NCI-H1436 treated with DMSO at 0.1 percent for 48 hours (cell line): Measurements from ENCODE around the gene CRB1.

Source experiments
- DNase-seq: peaks from one replicate; lab custom pipeline; 2025; lab: John Stamatoyannopoulos, UW

The CRB1 gene

DNA sequence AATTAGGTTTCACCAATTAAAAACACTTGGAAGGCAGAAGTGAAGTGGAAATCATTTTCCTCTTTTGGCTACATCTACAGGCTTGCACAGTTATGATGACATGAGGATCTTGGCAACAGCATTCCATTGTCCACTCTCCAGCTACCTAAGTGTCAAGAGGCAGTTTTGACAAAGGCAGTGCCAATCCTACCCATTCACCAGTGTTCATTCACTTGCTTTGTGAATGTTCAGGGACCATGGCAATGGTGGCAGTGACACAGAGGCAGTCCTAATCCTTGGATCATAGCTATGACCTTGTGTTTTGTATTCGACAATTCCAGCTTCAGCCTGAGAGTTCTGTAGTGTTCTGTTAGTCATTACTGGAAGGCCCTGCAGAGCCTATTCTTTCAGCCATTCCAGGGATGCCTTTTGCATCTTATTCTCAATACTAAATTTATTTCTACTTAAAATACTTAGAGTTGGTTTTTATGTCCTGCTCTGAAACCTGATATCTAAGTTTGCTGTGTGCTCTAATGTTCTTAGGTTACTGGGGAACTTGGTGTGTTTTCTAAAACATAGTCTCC lies 36.7 kb downstream of the CRB1 start:
- DNase-seq, result no peak

- no peak for DNase-seq
Measured at GRCh38 chr1:197305925-197306324, 37.9 kb downstream of the CRB1 start.

DNA sequence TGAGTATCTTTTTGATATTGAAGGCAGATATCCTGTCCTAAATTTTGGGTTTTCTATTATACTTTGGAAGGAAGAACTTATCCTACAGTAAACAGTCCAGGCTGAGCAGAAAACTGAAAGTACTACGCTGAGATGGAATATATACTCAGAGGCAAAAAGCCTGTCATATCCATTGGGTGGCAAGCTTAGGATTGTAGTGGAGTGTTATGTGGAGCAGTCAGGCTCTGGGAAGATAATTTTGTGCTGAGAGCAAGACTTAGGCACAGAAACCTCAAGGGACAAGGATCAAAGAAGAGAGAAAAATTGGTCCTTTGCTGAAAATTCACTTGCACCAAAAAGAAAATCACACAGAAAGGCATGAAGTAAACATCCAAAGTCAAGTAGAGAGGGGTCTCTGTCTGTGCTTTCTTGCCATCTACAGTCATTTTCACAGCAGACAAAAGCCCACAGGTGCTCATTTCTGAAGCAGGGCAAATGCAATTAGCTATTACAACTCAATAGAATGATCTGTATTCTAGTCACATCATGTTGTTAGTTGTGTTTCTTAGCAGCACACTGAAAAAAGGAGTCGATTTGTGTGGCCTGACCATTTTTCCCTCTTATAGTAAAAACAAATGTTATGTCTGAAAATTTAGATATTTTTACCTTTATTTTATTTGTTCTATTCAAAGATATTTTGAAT lies 38.5 kb downstream of the CRB1 start:
- DNase-seq, result no peak

DNA sequence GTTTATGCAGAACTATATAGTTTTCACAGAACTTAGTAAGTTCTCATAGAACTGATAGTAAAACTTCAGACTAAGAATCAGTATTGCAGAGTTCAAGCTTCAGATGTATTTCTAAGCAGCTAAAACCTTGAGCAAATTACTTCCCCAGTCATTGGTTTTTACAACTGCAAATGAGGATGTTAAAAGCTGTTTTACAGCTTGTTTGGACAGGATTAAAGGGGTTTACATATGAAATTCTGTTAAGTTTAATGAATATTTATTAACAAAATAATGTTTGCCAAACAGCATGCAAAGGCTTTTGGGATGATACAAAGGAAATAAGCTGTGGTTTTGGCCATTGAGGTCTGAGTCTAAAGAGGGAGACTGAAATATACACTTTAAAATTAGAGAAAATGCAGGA lies 39.1 kb downstream of the CRB1 start:
- no peak for DNase-seq

DNA sequence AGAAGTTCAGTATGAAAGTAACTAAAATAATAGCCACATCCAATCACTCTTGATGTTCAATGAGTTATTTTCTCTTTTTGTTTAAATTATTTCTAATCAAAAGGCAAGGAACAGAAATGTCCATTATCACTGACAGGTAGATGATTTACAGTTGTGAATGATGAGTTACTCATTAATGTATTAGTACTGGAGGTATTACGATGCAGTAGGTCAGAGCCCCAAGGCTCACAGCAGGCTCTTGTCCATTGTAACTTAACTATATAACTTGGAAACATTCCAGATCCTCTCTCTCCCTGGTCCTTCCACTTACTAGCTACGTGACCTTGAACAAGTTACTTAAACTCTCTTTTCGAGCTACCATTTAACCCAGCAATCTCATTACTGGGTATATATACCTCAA lies 39.5 kb downstream of the CRB1 start:
- no peak for DNase-seq

DNA sequence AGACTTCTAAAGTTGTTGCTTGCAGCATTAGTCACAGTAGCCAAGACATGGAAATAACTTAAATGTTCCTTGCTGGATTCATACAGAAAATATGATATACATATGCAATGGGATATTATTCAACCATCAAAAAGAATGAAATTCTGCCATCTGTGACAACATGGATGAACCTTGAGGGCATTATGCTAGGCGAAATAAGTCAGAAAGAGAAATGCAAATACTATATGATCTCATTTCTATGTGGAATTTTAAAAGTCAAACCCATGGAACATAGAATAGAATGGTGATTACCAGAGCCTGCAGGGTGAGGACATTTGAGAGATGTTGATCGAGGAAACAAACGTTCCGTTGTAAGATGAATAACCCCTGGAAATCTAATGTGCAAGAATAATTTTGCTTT lies 43.0 kb downstream of the CRB1 start:
- no peak for DNase-seq

DNA sequence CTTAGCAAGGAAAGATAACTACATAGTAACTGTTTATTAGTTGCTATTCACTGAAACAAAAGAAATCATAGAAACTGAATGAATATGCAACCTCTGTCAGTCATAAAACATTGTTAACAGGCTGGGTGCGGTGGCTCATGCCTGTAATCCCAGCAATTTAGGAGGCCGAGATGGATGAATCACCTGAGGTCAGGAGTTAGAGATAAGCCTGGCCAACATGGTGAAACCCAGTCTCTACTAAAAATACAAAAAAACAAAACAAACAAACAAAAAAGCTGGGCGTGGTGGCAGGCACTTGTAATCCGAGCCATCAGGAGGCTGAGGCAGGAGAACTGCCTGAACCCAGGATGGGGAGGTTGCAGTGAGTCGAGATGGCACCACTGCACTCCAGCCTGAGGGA lies 44.1 kb downstream of the CRB1 start:
- no peak for DNase-seq

GRCh38 chr1:197313713-197314112 lies 45.7 kb downstream of the CRB1 start:
- DNase-seq, result no peak

DNA sequence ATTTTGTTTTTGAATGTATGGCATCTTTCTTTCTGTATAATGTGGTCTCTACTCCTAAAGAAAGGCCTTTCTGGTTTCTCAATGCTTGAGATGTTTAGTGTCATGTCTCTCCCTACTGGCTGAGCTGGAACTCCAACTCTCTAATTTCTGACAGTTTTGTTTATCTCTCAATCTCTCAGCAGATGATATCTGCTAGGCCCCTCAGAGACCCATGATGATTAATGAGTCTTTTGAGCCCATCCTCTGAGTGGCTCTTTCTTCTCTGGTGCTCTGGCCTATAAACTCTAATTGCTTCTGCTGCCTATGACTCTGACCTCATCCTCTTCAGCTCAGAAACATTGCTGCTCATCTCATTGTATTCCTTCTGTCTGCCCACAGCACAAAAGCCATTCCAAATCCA lies 46.6 kb downstream of the CRB1 start:
- no peak for DNase-seq

- DNase-seq, result no peak
Measured at GRCh38 chr1:197319631-197320030, 51.6 kb downstream of the CRB1 start.

GRCh38 chr1:197320991-197321531 lies 53.0 kb downstream of the CRB1 start:
- no peak for DNase-seq

DNA sequence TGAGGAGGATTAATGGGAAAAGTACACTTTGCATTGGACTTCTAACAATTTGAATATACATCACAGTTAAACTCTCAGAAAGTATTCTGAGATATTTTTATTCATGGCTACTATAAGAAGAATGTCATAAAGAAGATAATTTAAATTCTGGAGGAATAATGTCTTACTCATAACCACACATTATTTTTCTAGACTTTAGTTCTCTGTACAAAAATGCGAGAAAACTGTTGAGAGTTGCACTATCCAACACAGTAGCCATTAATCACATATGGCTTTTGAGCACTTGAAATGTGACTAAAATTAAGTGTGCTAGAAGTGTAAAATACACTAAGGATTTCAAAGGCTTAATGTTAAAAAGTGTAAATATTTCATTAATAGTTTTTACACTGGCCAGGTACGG lies 53.8 kb downstream of the CRB1 start:
- DNase-seq, result no peak

GRCh38 chr1:197327776-197328364 lies 59.8 kb downstream of the CRB1 start:
- no peak for DNase-seq

GRCh38 chr1:197330213-197330612 lies 62.2 kb downstream of the CRB1 start:
- DNase-seq, result no peak

DNA sequence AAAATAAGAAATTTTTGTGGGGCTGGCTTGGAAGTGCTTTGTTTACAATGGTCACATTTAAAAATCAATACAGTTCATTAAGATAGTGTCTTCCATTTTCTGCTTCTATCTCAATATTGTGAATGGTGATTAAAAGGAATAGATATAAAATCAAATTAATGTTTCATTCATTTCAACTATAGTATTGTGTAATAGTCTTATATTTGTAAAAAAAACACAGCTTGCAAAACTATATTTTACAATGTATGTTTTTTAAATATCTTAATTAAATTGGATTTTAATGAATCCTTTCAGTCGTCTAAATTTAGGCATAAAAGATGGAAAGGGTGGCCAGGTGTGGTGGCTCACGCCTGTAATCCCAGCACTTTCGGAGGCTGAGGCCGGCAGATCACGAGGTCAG lies 63.5 kb downstream of the CRB1 start:
- no peak for DNase-seq

DNA sequence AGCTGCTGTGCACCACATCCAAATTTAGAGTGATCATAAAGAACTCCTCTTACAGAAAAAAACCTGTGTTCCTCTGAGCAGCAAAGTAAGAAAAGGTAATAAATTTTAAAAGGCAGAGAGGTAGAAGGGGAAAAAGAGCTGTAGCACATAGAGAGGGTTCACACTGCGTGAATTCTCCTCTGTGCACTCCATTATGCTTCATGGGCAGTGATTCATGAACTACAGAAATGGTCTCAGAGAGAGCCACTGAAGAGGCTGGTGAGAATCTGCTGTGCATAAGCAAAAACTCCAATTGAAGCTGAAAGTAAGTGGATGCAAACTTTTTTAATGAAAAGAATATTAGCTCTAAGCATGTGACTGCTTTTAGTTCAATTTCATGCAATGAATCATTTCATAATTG lies 65.0 kb downstream of the CRB1 start:
- no peak for DNase-seq

DNA sequence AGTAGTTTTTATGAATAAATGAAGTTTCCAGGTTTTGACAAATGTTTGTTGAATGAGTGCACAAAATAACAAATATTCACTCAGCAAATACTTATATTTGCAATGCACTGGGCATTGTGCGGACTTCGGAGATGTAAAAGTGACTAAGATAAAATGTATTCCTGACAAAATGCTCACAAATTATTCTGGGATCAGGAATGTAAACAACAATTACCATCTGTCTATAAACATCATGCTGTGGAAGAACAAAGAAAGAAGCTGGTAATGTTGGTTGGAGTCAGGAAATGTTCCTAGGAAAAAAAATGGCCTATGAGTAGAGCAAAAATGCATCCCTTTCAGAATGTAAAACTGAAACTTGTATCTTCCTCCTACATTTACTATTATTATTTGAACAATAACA lies 68.5 kb downstream of the CRB1 start:
- DNase-seq, result no peak

DNA sequence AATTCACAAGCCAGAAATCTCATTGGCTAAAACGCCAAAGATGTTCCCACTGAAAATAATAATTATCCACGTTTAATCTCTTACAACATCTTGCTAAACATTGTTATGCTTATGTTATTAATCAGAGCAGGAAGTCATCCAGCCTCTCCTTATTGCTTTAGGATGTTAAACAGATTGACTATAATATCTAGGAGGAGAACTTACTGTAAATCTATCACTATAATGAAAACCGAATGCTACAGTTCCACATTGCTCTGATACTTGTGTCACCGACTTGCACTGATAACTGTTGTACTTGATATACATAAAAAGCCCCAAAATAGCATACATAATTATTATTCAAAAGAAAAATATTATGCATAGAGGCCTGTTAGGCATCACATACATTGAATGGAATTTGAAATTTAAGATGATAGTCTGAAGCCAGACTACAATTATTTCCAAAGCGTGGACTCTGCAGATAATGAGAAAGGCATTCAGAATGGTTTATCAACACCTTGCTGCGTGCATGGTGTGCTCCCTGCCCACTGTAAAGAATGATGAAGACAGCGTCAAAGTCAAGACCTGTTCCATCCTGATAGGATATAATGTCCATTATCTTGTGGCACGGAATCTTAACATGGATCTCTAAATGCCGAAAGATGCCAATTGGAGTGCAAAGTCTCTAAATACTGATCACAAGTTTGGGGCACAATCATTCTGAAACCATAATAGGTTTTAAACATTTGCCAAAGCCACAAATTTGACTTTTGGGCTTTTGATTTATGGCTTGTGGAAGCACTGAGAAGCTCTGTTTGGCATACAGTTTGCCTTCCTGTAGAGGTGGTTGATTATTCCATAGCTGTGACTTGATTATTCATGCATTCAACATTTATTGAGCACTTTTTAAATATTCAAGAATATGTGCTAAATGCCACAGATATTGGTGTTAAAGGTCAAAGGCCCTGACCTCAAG lies 71.3 kb downstream of the CRB1 start:
- no peak for DNase-seq

DNA sequence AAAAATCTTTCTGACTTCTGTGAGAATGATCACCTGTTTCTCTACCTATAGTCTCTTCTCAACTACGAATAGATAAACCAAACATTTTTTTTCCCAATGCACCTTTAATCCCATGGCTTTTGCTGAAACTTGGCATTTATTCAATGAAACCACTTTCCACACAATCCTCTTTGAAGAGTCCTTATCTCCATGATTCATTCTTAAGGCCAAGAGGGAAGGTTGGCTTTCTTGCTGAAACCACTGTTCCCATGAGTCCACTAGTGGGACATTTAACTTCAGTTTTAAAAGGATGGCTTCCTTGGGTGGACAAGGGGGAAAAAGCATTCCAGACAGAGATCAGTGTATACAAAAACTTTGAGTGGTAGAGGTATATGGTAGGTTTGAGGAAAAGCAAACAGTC lies 73.6 kb downstream of the CRB1 start:
- no peak for DNase-seq

DNA sequence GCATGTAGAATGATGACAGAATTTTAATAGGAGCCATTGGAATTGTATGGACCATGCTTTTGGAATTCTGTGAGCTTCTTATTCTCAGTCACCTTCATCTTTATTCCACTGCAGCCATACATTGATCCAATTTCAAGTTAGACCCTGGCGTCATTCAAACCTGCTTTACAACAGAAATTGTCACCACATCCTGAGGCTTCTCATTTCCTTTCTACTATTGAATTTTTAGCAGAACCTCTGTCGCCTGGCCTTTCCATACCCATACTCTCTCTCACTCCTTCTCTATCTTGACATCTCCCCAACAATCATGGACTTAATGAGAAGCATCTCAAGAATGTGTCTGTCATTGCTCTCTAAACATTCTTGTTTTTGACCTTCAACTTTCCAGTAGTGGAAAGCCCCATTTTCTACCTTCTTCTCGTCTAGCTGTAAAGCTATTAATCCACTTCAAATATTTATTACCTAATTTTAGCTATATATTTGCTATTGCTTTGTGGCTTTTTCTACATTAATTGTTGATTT lies 74.1 kb downstream of the CRB1 start:
- no peak for DNase-seq

- DNase-seq, result no peak
Measured at GRCh38 chr1:197342669-197343068, 74.6 kb downstream of the CRB1 start.

GRCh38 chr1:197343663-197344273 lies 75.7 kb downstream of the CRB1 start:
- no peak for DNase-seq
